ENCODE measurements around the gene OR4K15. TPM values are rescaled to one million over a fixed set of nuclear protein-coding genes. Genes with fewer than 3 reads are reported as not detected.

The OR4K15 gene
- total RNA-seq, 1 donor from 2014 or later, result not detected

DNA sequence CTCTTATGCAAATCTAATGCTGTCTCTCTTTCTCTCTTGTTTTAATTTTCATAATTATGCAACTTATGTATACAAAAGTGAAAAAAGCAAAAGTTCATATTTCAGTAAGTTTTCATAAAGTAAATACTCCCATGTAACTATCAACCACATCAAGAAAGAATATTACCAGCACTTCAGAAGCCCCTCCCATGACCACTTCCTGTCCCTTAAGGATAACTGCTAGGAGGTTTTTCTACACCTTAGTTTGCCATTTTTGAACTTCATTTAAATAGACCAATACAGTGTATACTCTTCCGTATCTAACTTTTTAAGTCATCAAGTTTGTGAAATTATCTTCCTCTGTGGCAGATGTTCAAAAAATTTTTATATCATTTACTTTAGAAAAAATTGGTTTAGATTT is 547 bp upstream of the OR4K15 start:
- TF ChIP-seq, protein P1, sequence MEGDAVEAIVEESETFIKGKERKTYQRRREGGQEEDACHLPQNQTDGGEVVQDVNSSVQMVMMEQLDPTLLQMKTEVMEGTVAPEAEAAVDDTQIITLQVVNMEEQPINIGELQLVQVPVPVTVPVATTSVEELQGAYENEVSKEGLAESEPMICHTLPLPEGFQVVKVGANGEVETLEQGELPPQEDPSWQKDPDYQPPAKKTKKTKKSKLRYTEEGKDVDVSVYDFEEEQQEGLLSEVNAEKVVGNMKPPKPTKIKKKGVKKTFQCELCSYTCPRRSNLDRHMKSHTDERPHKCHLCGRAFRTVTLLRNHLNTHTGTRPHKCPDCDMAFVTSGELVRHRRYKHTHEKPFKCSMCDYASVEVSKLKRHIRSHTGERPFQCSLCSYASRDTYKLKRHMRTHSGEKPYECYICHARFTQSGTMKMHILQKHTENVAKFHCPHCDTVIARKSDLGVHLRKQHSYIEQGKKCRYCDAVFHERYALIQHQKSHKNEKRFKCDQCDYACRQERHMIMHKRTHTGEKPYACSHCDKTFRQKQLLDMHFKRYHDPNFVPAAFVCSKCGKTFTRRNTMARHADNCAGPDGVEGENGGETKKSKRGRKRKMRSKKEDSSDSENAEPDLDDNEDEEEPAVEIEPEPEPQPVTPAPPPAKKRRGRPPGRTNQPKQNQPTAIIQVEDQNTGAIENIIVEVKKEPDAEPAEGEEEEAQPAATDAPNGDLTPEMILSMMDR (conservative IDR thresholded peaks at IDR 0.05), result no peak
- H3K4me1 Mint-ChIP-seq (ENCODE audit: unreplicated experiment), result no peaks in the 10 kb centered on the region

DNA sequence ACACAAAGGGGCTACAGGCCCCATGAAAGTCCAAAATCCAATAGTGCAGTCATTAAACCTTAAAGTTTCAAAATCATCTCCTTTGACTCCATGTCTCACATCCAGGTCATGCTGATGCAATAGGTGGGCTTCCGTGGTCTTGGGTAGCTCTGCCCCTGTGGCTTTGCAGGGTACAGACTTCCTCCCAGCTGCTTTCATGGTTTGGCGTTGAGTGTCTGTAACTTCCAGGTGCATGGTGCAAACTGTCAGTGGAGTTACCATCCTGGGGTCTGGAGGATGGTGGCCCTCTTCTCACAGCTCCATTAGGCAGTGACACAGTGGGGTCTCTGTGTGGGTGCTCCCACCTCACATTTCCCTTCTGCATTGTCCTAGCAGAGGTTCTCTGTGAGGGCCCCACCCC is 18.0 kb downstream of the OR4K15 start:
- TF ChIP-seq, protein P1 (conservative IDR thresholded peaks at IDR 0.05), result no peak
- H3K27ac Mint-ChIP-seq, result no peak overlapping the region
- DNase-seq (ENCODE audit: extremely low spot score, unreplicated experiment), result no peak
- H3K27me3 Mint-ChIP-seq, result no peaks in the 10 kb centered on the region
- no peaks in the 10 kb centered on the region for H3K9me3 Mint-ChIP-seq
- H3K36me3 Mint-ChIP-seq, result no peaks in the 10 kb centered on the region
- no peak overlapping the region for H3K4me3 Mint-ChIP-seq
- no peaks in the 10 kb centered on the region for H3K4me1 Mint-ChIP-seq (ENCODE audit: unreplicated experiment)

More for the DNA sequence above, 547 bp upstream of the OR4K15 start:
- Mint-ChIP-seq H3K9me3 (no peaks in the 10 kb centered on the region), H3K27me3 (no peaks in the 10 kb centered on the region), H3K27ac (no peak overlapping the region), H3K36me3 (no peaks in the 10 kb centered on the region), H3K4me3 (no peak overlapping the region)
- no peak for DNase-seq (ENCODE audit: extremely low spot score, unreplicated experiment)

DNA sequence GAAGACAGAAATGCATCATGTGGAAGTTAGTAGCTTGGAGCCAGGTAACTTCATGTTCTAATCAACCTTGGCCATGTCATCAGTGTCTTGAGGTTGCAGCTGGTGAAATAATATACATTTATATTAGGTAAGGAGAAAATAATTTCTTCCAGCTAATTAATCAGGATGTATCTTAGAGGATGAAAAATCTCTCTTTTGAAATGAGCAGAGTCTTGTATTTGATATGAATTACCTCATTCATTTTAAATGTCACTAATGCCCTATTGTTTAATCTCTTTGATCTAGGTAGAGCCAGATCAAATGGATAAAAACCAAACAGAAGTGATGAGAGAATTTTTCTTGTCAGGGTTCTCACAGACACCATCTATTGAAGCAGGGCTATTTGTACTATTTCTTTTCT is 26.5 kb downstream of the OR4K15 start, which contains the start of gene OR4Q2:
Gene OR4Q2, plus strand, starts transcription at position 301 of the 400 bp plus-strand sequence.
- peaks cover 4% of the 10 kb centered on the region for H3K9me3 Mint-ChIP-seq
- no peak for DNase-seq (ENCODE audit: extremely low spot score, unreplicated experiment)
- no peaks in the 10 kb centered on the region for H3K36me3 Mint-ChIP-seq
- no peaks in the 10 kb centered on the region for H3K4me1 Mint-ChIP-seq (ENCODE audit: unreplicated experiment)
- no peaks in the 10 kb centered on the region for H3K27me3 Mint-ChIP-seq
- no peak within 1 kb of the TSS for H3K4me3 Mint-ChIP-seq
- no peak within 1 kb of the TSS for H3K27ac Mint-ChIP-seq
- TF ChIP-seq, protein P1 (conservative IDR thresholded peaks at IDR 0.05), result no peak

DNA sequence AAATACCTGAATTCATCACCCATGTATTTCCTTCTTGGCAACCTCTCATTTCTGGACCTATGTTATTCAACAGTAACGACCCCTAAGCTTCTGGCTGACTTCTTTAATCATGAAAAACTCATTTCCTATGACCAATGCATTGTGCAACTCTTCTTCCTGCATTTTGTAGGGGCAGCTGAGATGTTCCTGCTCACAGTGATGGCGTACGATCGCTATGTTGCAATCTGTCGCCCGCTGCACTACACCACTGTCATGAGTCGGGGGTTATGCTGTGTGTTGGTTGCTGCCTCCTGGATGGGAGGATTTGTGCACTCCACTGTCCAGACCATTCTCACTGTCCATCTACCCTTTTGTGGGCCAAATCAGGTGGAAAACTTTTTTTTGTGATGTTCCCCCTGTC is 26.9 kb downstream of the OR4K15 start:
- Mint-ChIP-seq H3K9me3 (peaks cover 4% of the 10 kb centered on the region), H3K36me3 (no peaks in the 10 kb centered on the region), H3K27me3 (no peaks in the 10 kb centered on the region), H3K27ac (no peak overlapping the region), H3K4me3 (no peak overlapping the region), H3K4me1 (ENCODE audit: unreplicated experiment) (no peaks in the 10 kb centered on the region)
- TF ChIP-seq, protein P1 (conservative IDR thresholded peaks at IDR 0.05), result no peak
- no peak for DNase-seq (ENCODE audit: extremely low spot score, unreplicated experiment)

DNA sequence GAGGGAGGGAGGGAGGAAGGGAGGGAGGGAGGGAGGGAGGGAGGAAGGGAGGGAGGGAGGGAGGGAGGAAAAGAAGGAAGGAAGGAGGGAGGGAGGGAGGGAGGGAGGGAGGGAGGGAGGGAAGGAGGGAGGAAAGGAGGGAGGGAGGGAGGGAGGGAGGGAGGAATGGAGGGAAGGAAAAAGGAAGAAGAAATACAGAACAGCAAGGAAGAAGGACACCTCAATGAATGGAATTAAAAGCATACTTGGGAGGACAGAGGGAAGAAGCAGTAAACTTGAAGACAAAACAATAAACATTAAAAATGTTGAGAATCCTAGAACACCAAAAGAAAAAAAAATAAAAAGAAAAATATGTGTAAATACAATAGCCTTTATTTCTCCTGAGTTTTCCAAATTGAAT is 32.8 kb downstream of the OR4K15 start:
- no peak for DNase-seq (ENCODE audit: extremely low spot score, unreplicated experiment)
- H3K4me3 Mint-ChIP-seq, result no peak overlapping the region
- no peaks in the 10 kb centered on the region for H3K27me3 Mint-ChIP-seq
- no peaks in the 10 kb centered on the region for H3K4me1 Mint-ChIP-seq (ENCODE audit: unreplicated experiment)
- TF ChIP-seq, protein P1 (conservative IDR thresholded peaks at IDR 0.05), result no peak
- H3K27ac Mint-ChIP-seq, result no peak overlapping the region
- H3K36me3 Mint-ChIP-seq, result no peaks in the 10 kb centered on the region
- peaks cover 11% of the 10 kb centered on the region for H3K9me3 Mint-ChIP-seq
